ENCODE measurements around the gene EHD4.

EHD4 gene

GRCh38 chr15:41892621-41893421, 79.5 kb downstream of the EHD4 start:
- TF ChIP-seq CTCF (IDR thresholded peaks at IDR 0.05): no peak

- no peak for TF ChIP-seq CTCF (IDR thresholded peaks at IDR 0.05)
Observed at GRCh38 chr15:41891946-41892345, 80.4 kb downstream of the EHD4 start.

GRCh38 chr15:41891226-41891625, 81.1 kb downstream of the EHD4 start:
- TF ChIP-seq CTCF (IDR thresholded peaks at IDR 0.05): no peak

GRCh38 chr15:41890050-41890690, 82.2 kb downstream of the EHD4 start:
- no peak for TF ChIP-seq CTCF (IDR thresholded peaks at IDR 0.05)

- no peak for TF ChIP-seq CTCF (IDR thresholded peaks at IDR 0.05)
Observed at GRCh38 chr15:41888662-41889253, 83.6 kb downstream of the EHD4 start.

GRCh38 chr15:41887893-41888292, 84.5 kb downstream of the EHD4 start:
- no peak for TF ChIP-seq CTCF (IDR thresholded peaks at IDR 0.05)

GRCh38 chr15:41887161-41887560, 85.2 kb downstream of the EHD4 start:
- TF ChIP-seq CTCF (IDR thresholded peaks at IDR 0.05): no peak

All from LNCAP (cell line).